Activated gamma-delta T cell treated with Interleukin-2 at 50 U/mL for 16 hours (primary cell): ENCODE results near the gene FAM149A.

Experiments used
- DNase-seq: peaks from one replicate; pipeline ENCODE4 v3.0.0-alpha.2; 2020

FAM149A gene

DNA sequence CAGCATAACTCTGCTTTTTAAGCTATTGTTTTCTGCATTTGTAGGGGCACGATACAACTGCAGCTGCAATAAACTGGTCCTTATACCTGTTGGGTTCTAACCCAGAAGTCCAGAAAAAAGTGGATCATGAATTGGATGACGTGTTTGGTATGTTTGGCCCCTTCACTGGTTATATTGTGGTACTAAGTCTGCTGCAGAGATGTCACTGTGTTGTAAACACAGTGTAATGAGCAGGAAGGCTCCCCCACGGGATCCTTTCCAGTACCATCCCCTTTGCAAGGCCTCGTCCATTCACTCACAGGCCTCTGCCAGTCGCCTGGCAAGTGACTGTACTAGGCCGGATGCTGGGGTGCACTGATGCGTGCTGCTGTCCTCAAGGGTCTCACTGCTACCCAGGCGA lies 100.7 kb downstream of the FAM149A start:
- no peak for DNase-seq

- DNase-seq = no peak
These were observed 112.0 kb downstream of the FAM149A start for GRCh38 chr4:186216465-186217024.

GRCh38 chr4:186217733-186218293 lies 113.3 kb downstream of the FAM149A start:
- DNase-seq = no peak

DNA sequence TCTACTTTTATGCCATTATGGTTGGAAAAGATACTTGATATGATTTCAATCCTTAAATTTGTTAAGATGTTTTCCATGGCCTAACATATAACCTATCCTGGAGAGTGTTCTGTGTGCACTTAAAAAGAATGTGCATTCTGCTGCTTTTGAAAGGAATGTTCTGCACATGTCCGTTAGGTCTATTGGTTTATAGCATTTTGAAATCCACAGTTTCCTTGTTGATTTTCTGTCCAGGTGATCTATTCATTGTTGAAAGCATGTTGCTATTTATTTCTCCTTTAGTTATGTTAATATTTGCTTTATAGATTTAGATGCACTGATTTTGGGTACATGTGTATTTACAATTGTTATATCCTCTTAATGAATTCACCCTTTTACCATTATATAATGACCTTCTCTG lies 117.1 kb downstream of the FAM149A start:
- DNase-seq = no peak
